Measurements from ENCODE around the gene CACHD1. TPM values are rescaled to one million over a fixed set of nuclear protein-coding genes. Genes with fewer than 3 reads are reported as not detected.

Gene CACHD1
- polyA plus RNA-seq, 1 of the 3 experiments (the other 2 are of a cell fraction): 2.2 TPM

DNA sequence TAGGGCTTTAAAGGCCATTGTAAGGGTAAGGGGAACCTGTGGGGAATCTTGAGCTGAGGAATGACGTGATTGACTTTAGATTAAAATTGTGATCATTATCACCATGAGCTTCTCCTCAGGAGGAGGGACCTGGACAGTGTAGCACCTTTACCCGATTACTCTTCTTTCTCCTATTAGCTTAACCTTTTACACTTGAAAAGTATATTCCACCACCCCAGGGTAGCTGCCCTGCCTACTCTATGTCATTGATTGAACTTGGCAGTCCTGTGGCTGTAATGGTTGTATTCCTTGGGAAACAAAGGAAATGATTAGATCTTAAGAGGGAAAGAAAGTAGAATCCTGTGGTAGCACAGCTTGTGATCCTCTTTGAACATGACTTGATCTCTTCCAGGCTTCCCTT, 47.7 kb downstream of the CACHD1 start:
- ChIA-PET CTCF (interaction anchor here (0.7 to 1.2 kb wide), 2 partner anchors 24 to 159 kb away, joined by 3 to 4 read pairs; no protein-coding TSS in a partner anchor), POLR2A (no interaction called here)

DNA sequence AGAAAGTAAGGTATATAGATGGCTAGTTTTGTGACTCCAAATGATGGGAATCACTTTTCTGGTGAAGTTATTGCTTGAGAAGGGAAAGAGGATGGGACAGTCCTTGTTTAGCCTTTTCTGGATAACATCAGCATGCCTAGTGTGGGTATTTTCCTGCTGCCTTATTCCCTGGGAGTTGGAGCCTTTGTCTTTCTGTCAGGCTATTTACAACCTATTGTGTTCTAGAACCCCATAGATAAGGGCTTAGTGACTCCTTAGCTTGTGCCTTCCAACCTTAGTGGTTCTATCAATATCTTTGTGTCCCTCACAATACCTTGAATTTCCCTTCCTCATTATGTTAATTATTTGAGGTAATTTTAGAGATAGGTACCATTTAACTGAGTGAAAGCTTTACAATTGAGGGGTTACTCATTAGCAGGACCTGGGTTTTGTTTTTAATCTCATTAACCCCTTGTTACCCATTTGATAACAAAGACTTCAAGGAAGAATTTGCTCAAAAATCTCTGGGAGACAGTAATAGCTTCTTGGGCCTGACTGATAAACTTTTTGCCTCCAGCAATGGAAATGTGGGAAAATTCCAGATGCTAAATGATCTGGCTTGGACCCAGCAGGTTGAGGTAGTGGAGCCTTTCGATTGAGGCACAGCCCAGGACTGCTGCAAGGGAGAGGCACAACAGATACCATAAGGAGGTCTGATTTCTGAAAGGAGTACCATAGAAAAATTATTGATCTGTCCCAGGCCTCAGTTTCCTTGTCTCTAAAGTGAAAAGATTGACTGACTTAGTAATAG, 49.0 kb downstream of the CACHD1 start:
- H3F3A ChIP-seq (replicated peaks; ENCODE audit: insufficient read depth): peaks cover 25% of the 10 kb centered on the region
- no peaks in the 10 kb centered on the region for H3K9me2 ChIP-seq
- H3K79me2 ChIP-seq (ENCODE audit: insufficient read depth): peaks cover 13% of the 10 kb centered on the region
- no peak overlapping the region for H3K4me2 ChIP-seq
- POLR2A ChIA-PET: no interaction called here
- H3K4me1 ChIP-seq (ENCODE audit: control insufficient read depth in 1 of 2, insufficient read depth in 2 of 2, low read depth in 1 of 2, low read length in 1 of 2): peaks cover 39 to 57% of the 10 kb centered on the region in 2 experiments; a peak in 3 of 4 replicates
- CTCF ChIA-PET: interaction anchor here (1.5 kb wide), 1 partner anchor 14 kb away, joined by 3 read pairs; no protein-coding TSS in a partner anchor
- H3K9me3 ChIP-seq: no peaks in the 10 kb centered on the region
- H3K9ac ChIP-seq: no peak overlapping the region
- DNase-seq: no peak
- H3K27me3 ChIP-seq (ENCODE audit: insufficient read depth): no peaks in the 10 kb centered on the region
- H4K20me1 ChIP-seq (ENCODE audit: insufficient read depth): no peaks in the 10 kb centered on the region
- 64% methylated on average over 1 of the region's 1 CpG for WGBS (ENCODE audit: low lambda C conversion rate)
- no peaks in the 10 kb centered on the region for H3K36me3 ChIP-seq (replicated peaks in 1 of 2; ENCODE audit: control insufficient read depth in 1 of 2, insufficient read depth in 2 of 2, low read length in 1 of 2)
- H3K27ac ChIP-seq (ENCODE audit: low read depth in 2 of 2, low read length in 1 of 2): no peak overlapping the region; a peak in 1 of 4 replicates
- H3K4me3 ChIP-seq (ENCODE audit: low read depth in 2 of 2, low read length in 1 of 2): no peak overlapping the region
- no peak overlapping the region for H2AFZ ChIP-seq (ENCODE audit: low read depth)
- TF ChIP-seq, protein P1, sequence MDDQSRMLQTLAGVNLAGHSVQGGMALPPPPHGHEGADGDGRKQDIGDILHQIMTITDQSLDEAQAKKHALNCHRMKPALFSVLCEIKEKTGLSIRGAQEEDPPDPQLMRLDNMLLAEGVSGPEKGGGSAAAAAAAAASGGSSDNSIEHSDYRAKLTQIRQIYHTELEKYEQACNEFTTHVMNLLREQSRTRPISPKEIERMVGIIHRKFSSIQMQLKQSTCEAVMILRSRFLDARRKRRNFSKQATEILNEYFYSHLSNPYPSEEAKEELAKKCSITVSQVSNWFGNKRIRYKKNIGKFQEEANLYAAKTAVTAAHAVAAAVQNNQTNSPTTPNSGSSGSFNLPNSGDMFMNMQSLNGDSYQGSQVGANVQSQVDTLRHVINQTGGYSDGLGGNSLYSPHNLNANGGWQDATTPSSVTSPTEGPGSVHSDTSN (IDR thresholded peaks at IDR 0.05): no peak
- TF ChIP-seq TEAD4 (IDR thresholded peaks at IDR 0.05; ENCODE audit: borderline replicate concordance, insufficient read depth): no peak
- TF ChIP-seq, protein P2, sequence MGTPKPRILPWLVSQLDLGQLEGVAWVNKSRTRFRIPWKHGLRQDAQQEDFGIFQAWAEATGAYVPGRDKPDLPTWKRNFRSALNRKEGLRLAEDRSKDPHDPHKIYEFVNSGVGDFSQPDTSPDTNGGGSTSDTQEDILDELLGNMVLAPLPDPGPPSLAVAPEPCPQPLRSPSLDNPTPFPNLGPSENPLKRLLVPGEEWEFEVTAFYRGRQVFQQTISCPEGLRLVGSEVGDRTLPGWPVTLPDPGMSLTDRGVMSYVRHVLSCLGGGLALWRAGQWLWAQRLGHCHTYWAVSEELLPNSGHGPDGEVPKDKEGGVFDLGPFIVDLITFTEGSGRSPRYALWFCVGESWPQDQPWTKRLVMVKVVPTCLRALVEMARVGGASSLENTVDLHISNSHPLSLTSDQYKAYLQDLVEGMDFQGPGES (IDR thresholded peaks at IDR 0.05; ENCODE audit: low read depth, low read length): no peak
- no peak for TF ChIP-seq NFIC (IDR thresholded peaks at IDR 0.05; ENCODE audit: borderline replicate concordance)
- TF ChIP-seq FOXJ3 (CRISPR knock-in tag; IDR thresholded peaks at IDR 0.05): no peak
- no peak for TF ChIP-seq EZH2phosphoT487 (IDR thresholded peaks at IDR 0.05; ENCODE audit: borderline replicate concordance, low read depth)
- no peak for TF ChIP-seq YY1 (IDR thresholded peaks at IDR 0.05; ENCODE audit: low read depth)
- no peak for TF ChIP-seq EP300 (IDR thresholded peaks at IDR 0.05; ENCODE audit: borderline replicate concordance in 1 of 2, low read depth in 1 of 2, low read length in 1 of 2)
- TF ChIP-seq POLR2AphosphoS5 (IDR thresholded peaks at IDR 0.05; ENCODE audit: low read depth, low read length): no peak
- TF ChIP-seq RFX5 (IDR thresholded peaks at IDR 0.05; ENCODE audit: low read length): no peak
- TF ChIP-seq, protein P3, sequence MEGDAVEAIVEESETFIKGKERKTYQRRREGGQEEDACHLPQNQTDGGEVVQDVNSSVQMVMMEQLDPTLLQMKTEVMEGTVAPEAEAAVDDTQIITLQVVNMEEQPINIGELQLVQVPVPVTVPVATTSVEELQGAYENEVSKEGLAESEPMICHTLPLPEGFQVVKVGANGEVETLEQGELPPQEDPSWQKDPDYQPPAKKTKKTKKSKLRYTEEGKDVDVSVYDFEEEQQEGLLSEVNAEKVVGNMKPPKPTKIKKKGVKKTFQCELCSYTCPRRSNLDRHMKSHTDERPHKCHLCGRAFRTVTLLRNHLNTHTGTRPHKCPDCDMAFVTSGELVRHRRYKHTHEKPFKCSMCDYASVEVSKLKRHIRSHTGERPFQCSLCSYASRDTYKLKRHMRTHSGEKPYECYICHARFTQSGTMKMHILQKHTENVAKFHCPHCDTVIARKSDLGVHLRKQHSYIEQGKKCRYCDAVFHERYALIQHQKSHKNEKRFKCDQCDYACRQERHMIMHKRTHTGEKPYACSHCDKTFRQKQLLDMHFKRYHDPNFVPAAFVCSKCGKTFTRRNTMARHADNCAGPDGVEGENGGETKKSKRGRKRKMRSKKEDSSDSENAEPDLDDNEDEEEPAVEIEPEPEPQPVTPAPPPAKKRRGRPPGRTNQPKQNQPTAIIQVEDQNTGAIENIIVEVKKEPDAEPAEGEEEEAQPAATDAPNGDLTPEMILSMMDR (IDR thresholded peaks at IDR 0.05): no peak
- TF ChIP-seq TCF12 (IDR thresholded peaks at IDR 0.05): no peak
- no peak for TF ChIP-seq FOSL2 (IDR thresholded peaks at IDR 0.05; ENCODE audit: borderline replicate concordance, low read depth)

More for the DNA sequence above, 47.7 kb downstream of the CACHD1 start:
- Histone ChIP-seq H3K4me2 (no peak overlapping the region), H3K9me2 (no peaks in the 10 kb centered on the region), H3K9me3 (no peaks in the 10 kb centered on the region), H3K27me3 (ENCODE audit: insufficient read depth) (no peaks in the 10 kb centered on the region), H3F3A (replicated peaks; ENCODE audit: insufficient read depth) (peaks cover 26% of the 10 kb centered on the region), H3K79me2 (ENCODE audit: insufficient read depth) (peaks cover 13% of the 10 kb centered on the region), H3K27ac (ENCODE audit: low read depth in 2 of 2, low read length in 1 of 2) (peak overlapping the region; percentile 3 to 52; a peak in 2 of 4 replicates), H3K9ac (no peak overlapping the region), H3K4me3 (ENCODE audit: low read depth in 2 of 2, low read length in 1 of 2) (no peak overlapping the region), H3K4me1 (ENCODE audit: control insufficient read depth in 1 of 2, insufficient read depth in 2 of 2, low read depth in 1 of 2, low read length in 1 of 2) (peaks cover 48 to 57% of the 10 kb centered on the region in 2 experiments; a peak in 3 of 4 replicates), H2AFZ (ENCODE audit: low read depth) (no peak overlapping the region), H3K36me3 (replicated peaks in 1 of 2; ENCODE audit: control insufficient read depth in 1 of 2, insufficient read depth in 2 of 2, low read length in 1 of 2) (no peaks in the 10 kb centered on the region), H4K20me1 (ENCODE audit: insufficient read depth) (no peaks in the 10 kb centered on the region)
- no peak for DNase-seq
- TF ChIP-seq, protein P4, sequence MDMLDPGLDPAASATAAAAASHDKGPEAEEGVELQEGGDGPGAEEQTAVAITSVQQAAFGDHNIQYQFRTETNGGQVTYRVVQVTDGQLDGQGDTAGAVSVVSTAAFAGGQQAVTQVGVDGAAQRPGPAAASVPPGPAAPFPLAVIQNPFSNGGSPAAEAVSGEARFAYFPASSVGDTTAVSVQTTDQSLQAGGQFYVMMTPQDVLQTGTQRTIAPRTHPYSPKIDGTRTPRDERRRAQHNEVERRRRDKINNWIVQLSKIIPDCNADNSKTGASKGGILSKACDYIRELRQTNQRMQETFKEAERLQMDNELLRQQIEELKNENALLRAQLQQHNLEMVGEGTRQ (IDR thresholded peaks at IDR 0.05; ENCODE audit: borderline replicate concordance, low read depth, low read length): no peak
- TF ChIP-seq FOXJ3 (CRISPR knock-in tag; IDR thresholded peaks at IDR 0.05): no peak
- TF ChIP-seq CHD2 (IDR thresholded peaks at IDR 0.05; ENCODE audit: low read length, partially characterized antibody): no peak
- 92% methylated on average over 2 of the region's 2 CpGs for WGBS (ENCODE audit: low lambda C conversion rate)
